HCT116 (cell line): Measurements from ENCODE around the gene ACVR1. TPM values are rescaled to one million over a fixed set of nuclear protein-coding genes. Genes with fewer than 3 reads are reported as not detected.

Source experiments
- ATAC-seq: fragments of 200-7000 bp; cut with Tn5 transposase; 2 replicates; pipeline ENCODE4 v1.9.1; 2020; ENCODE audit warnings: mild to moderate bottlenecking, moderate library complexity
- BruUV-seq: library from RNA; stranded (reverse); fragments of 400-500 nt; replicated peaks from 2 replicates; lab custom pipeline; 2021; lab: Mats Ljungman, UMichigan
- CTCF ChIA-PET: fragments of 300-600 bp; sonication (Branson Sonifier 250); formaldehyde crosslinking; loops from one replicate; lab custom pipeline; 2021; ENCODE audit warnings: antibody characterized with exemption; lab: Charles Lee
- POLR2A ChIA-PET: fragments of 300-600, 350-600 bp; sonication (Branson Sonifier 250); formaldehyde crosslinking; loops from one replicate; lab custom pipeline; 2021; ENCODE audit warnings: antibody characterized with exemption; lab: Charles Lee
- RAD21 ChIA-PET, 2 experiments: fragments of 300-600 bp; sonication (Branson Sonifier 250); formaldehyde crosslinking; loops; one replicate each; lab custom pipeline; 2023; ENCODE audit warnings: low total read pairs in 2 of 2; ENCODE audit not compliant: uncharacterized antibody in 2 of 2, unreplicated experiment in 2 of 2, low non-redundant PET in 1 of 2; lab: Charles Lee
- DNase-seq: peaks from one replicate; pipeline ENCODE4 v3.0.0-alpha.2; 2010; ENCODE audit warnings: low read depth, low spot score
- H2AFZ ChIP-seq: fragments of 200-600 bp; shearing (Covaris generic), sonication (generic); 2 replicates; pipeline ENCODE4 v1.6.1; 2017; ENCODE audit warnings: low read depth, mixed run types, mixed read lengths, antibody characterized with exemption, low read length; ENCODE audit not compliant: poor library complexity, severe bottlenecking
- H3K27ac ChIP-seq: 2 replicates; pipeline ENCODE4 v1.5.1; 2012; ENCODE audit warnings: low read depth, low read length
- H3K27me3 ChIP-seq: fragments of 200-600 bp; sonication (generic); 2 replicates; pipeline ENCODE4 v1.6.1; 2016; ENCODE audit warnings: mixed run types, low read length, mixed read lengths; ENCODE audit not compliant: insufficient read depth
- H3K36me3 ChIP-seq, 2 experiments: fragments of 200-500 bp in 1 of 2; fragments of 200-600 bp in 1 of 2; sonication (Bioruptor generic) in 1 of 2; sonication (generic) in 1 of 2; 2 replicates each; pipeline versions ENCODE4 v1.5.1 to v1.6.1; 2014 to 2016; ENCODE audit warnings: low read length in 2 of 2, inconsistent platforms in 1 of 2, mixed read lengths in 1 of 2, mixed run types in 1 of 2; ENCODE audit not compliant: insufficient read depth in 2 of 2, control insufficient read depth in 1 of 2
- H3K4me1 ChIP-seq, 2 experiments: fragments of 200-600 bp in 1 of 2; sonication (generic) in 1 of 2; 2 replicates each; pipeline versions ENCODE4 v1.5.1 to v1.6.1; 2012 to 2017; ENCODE audit warnings: low read length in 2 of 2, inconsistent platforms in 1 of 2, mild to moderate bottlenecking in 1 of 2, mixed read lengths in 1 of 2, mixed run types in 1 of 2, moderate library complexity in 1 of 2; ENCODE audit not compliant: insufficient read depth in 2 of 2, control insufficient read depth in 1 of 2
- H3K4me2 ChIP-seq: fragments of 200-600 bp; sonication (generic); 2 replicates; pipeline ENCODE4 v1.6.1; 2017; ENCODE audit warnings: mixed run types, low read length, mixed read lengths
- H3K4me3 ChIP-seq, 2 experiments: fragments of 200-600 bp in 1 of 2; sonication (generic) in 1 of 2; replicated peaks in 1 of 2; 2 replicates each; pipeline ENCODE4 v1.5.1; 2011 to 2016; ENCODE audit warnings: low read length in 2 of 2, control low read depth in 1 of 2, low read depth in 1 of 2, mild to moderate bottlenecking in 1 of 2, mixed read lengths in 1 of 2, mixed run types in 1 of 2
- H3K79me2 ChIP-seq: fragments of 200-600 bp; sonication (generic); 2 replicates; pipeline ENCODE4 v1.6.1; 2017; ENCODE audit warnings: mild to moderate bottlenecking, mixed run types, low read length, moderate library complexity, mixed read lengths; ENCODE audit not compliant: insufficient read depth
- H3K9ac ChIP-seq: fragments of 200-600 bp; sonication (generic); 2 replicates; pipeline ENCODE4 v1.6.1; 2016; ENCODE audit warnings: low read length, mixed read lengths
- H3K9me2 ChIP-seq: fragments of 200-600 bp; sonication (generic), shearing (Covaris generic); 2 replicates; pipeline ENCODE4 v1.6.1; 2017; ENCODE audit warnings: mixed run types, mild to moderate bottlenecking, moderate library complexity; ENCODE audit not compliant: insufficient read depth
- H3K9me3 ChIP-seq, 2 experiments: fragments of 200-500 bp in 1 of 2; fragments of 200-600 bp in 1 of 2; sonication (Bioruptor generic) in 1 of 2; sonication (generic) in 1 of 2; 2 replicates each; pipeline ENCODE4 v1.6.1; 2014 to 2017; ENCODE audit warnings: low read length in 2 of 2, mixed read lengths in 2 of 2, inconsistent platforms in 1 of 2, low read depth in 1 of 2, mild to moderate bottlenecking in 1 of 2, mixed run types in 1 of 2, moderate library complexity in 1 of 2; ENCODE audit not compliant: control insufficient read depth in 1 of 2, insufficient read depth in 1 of 2
- H4K20me1 ChIP-seq: fragments of 200-600 bp; sonication (generic), shearing (Covaris generic); 2 replicates; pipeline ENCODE4 v1.6.1; 2017; ENCODE audit warnings: mixed run types, mild to moderate bottlenecking, moderate library complexity; ENCODE audit not compliant: insufficient read depth
- CTCF ChIP-seq, 3 experiments: fragments of 200-600 bp in 1 of 3; sonication (generic) in 1 of 3; IDR thresholded peaks in 2 of 3; conservative IDR thresholded peaks in 1 of 3; 2 replicates each; pipeline ENCODE4 v1.5.1; 2012 to 2017; ENCODE audit warnings: low read depth in 2 of 3, low read length in 2 of 3, antibody characterized with exemption in 1 of 3, borderline replicate concordance in 1 of 3, control low read depth in 1 of 3, mild to moderate bottlenecking in 1 of 3, mixed read lengths in 1 of 3, mixed run types in 1 of 3, moderate library complexity in 1 of 3; ENCODE audit not compliant: insufficient read depth in 1 of 3
- RAD21 ChIP-seq: IDR thresholded peaks from 2 replicates; pipeline ENCODE4 v1.6.1; 2012; ENCODE audit warnings: low read depth, mild to moderate bottlenecking
- SIN3A ChIP-seq: IDR thresholded peaks from 2 replicates; pipeline ENCODE4 v1.6.1; 2012; ENCODE audit warnings: low read depth
- SP1 ChIP-seq: IDR thresholded peaks from 2 replicates; pipeline ENCODE4 v1.6.1; 2012; ENCODE audit warnings: low read depth
- intact Hi-C: fragments of 100-400 bp; cut with micrococcal nuclease; formaldehyde crosslinking; loops from 2 replicates; pipeline ENCODE4 v1.10.0; 2022
- total RNA-seq: library from RNA; stranded (reverse); gene quantifications from one replicate; pipeline ENCODE4 v1.2.1, GENCODE V29; 2021; ENCODE audit not compliant: unreplicated experiment

ACVR1 gene
- total RNA-seq, 1 experiment from 2014 or later = 16.9 TPM

- BruUV-seq = no TSS peak
- H3K27ac ChIP-seq = no peak overlapping the region
- no peaks in the 10 kb centered on the region for H3K9me3 ChIP-seq
- no peaks in the 10 kb centered on the region for H4K20me1 ChIP-seq
- RAD21 ChIA-PET = no interaction called here
- no peak for TF ChIP-seq SIN3A
- TF ChIP-seq, all 23 proteins: peak for 0
- no peaks in the 10 kb centered on the region for H3K79me2 ChIP-seq
- H2AFZ ChIP-seq = no peak overlapping the region
- ChIA-PET CTCF (interaction anchor here (1.1 kb wide), 1 partner anchor 283 kb away, joined by 3 read pairs; no protein-coding TSS in a partner anchor), POLR2A (no interaction called here)
- no peak for DNase-seq
- H3K4me1 ChIP-seq = peaks cover 9 to 10% of the 10 kb centered on the region in 2 experiments
- ATAC-seq = no peak
- no peak overlapping the region for H3K4me2 ChIP-seq
- H3K9me2 ChIP-seq = no peaks in the 10 kb centered on the region
- no peaks in the 10 kb centered on the region for H3K27me3 ChIP-seq
- no peaks in the 10 kb centered on the region for H3K36me3 ChIP-seq
- intact Hi-C loops = loop anchor here (5.0 to 10.0 kb wide), 4 partner anchors 98 to 965 kb away; partner anchors contain the start of gene ACVR1
- no peak overlapping the region for H3K4me3 ChIP-seq
- H3K9ac ChIP-seq = no peak overlapping the region
Observed at GRCh38 chr2:157779794-157780193, 96.3 kb downstream of the ACVR1 start.

- Histone ChIP-seq H3K9me3 (no peaks in the 10 kb centered on the region), H3K27ac (no peak overlapping the region), H3K4me3 (no peak overlapping the region), H4K20me1 (no peaks in the 10 kb centered on the region), H3K4me1 (no peaks in the 10 kb centered on the region), H3K27me3 (no peaks in the 10 kb centered on the region), H3K4me2 (no peak overlapping the region), H3K36me3 (peaks cover 0 to 2% of the 10 kb centered on the region in 2 experiments; a peak in 1 of 4 replicates), H3K9me2 (no peaks in the 10 kb centered on the region), H3K79me2 (no peaks in the 10 kb centered on the region), H3K9ac (no peak overlapping the region), H2AFZ (no peak overlapping the region)
- intact Hi-C loops = loop anchor here (1.0 to 10.0 kb wide), 5 partner anchors 100 to 967 kb away; partner anchors contain the start of gene ACVR1
- CTCF ChIA-PET = interaction anchor here (0.7 to 1.5 kb wide), 4 partner anchors 231 to 247 kb away, joined by 3 to 7 read pairs (median 4); no protein-coding TSS in a partner anchor
- peak; percentile 85 for TF ChIP-seq RAD21
- no peak for TF ChIP-seq SP1
- peak; percentile 60 to 79 (median 72); a peak in 5 of 6 replicates for TF ChIP-seq CTCF (IDR thresholded peaks at IDR 0.05 in 2 of 3, conservative IDR thresholded peaks at IDR 0.05 in 1 of 3; ENCODE audit: borderline replicate concordance in 1 of 3, insufficient read depth in 1 of 3, low read depth in 2 of 3, low read length in 2 of 3)
- ATAC-seq = 0 out of 2 replicates have a peak, but pooled peaks have one; percentile 40
- POLR2A ChIA-PET = no interaction called here
- RAD21 ChIA-PET = interaction anchor here in 1 of 2 experiments (0.7 kb wide), 1 partner anchor 234 kb away, joined by 3 read pairs; no protein-coding TSS in a partner anchor
- DNase-seq = peak; percentile 28
- BruUV-seq = no TSS peak
Observed at GRCh38 chr2:157777427-157777826, 98.7 kb downstream of the ACVR1 start.
